HG03571 (cell line): ENCODE data around the gene MED16.

Experiments used
- ATAC-seq: cut with Tn5 transposase; IDR thresholded peaks from one replicate; pipeline ENCODE4 v1.9.1; 2021; ENCODE audit not compliant: unreplicated experiment

The MED16 gene

GRCh38 chr19:928471-929202 lies 35.6 kb upstream of the MED16 start:
- ATAC-seq = no peak

- no peak for ATAC-seq
Observed at GRCh38 chr19:927780-928401, 34.9 kb upstream of the MED16 start.

- ATAC-seq = no peak
Observed at GRCh38 chr19:927351-927779, 34.4 kb upstream of the MED16 start.

GRCh38 chr19:926589-927350 lies 33.8 kb upstream of the MED16 start:
- no peak for ATAC-seq

GRCh38 chr19:926323-926588 lies 33.3 kb upstream of the MED16 start:
- ATAC-seq = no peak

GRCh38 chr19:925526-926322 lies 32.7 kb upstream of the MED16 start, which contains the start of gene ARID3A:
ARID3A (plus strand) TSS chr19:926035; CDS start chr19:929529, 3,494 bp downstream.
- ATAC-seq = peak; percentile 52

GRCh38 chr19:925087-925525 lies 32.1 kb upstream of the MED16 start:
- ATAC-seq = peak; percentile 5

- ATAC-seq = no peak
Observed at GRCh38 chr19:924553-925086, 31.6 kb upstream of the MED16 start.

GRCh38 chr19:920051-920864 lies 27.3 kb upstream of the MED16 start:
- no peak for ATAC-seq

GRCh38 chr19:919199-920050 lies 26.4 kb upstream of the MED16 start:
- no peak for ATAC-seq

GRCh38 chr19:918481-919198 lies 25.7 kb upstream of the MED16 start:
- no peak for ATAC-seq

- no peak for ATAC-seq
Observed at GRCh38 chr19:918152-918437, 25.1 kb upstream of the MED16 start.

GRCh38 chr19:917323-918151 lies 24.6 kb upstream of the MED16 start, which contains the start of gene KISS1R:
KISS1R (plus strand) TSS chr19:917333; CDS start chr19:917503, 170 bp downstream.
- ATAC-seq = no peak

- no peak for ATAC-seq
Observed at GRCh38 chr19:916645-917322, 23.8 kb upstream of the MED16 start.

GRCh38 chr19:913080-913748 lies 20.2 kb upstream of the MED16 start, which contains the start of gene R3HDM4:
R3HDM4 (minus strand) TSS chr19:913219; CDS start chr19:913157, 62 bp downstream.
- no peak for ATAC-seq
